MM.1S (cell line): ENCODE results near the gene PPP4R4.

ENCODE experiments used
- DNase-seq: peaks from one replicate; pipeline ENCODE4 v3.0.0-alpha.2; 2015
- H2AFZ ChIP-seq: fragments of 300-600 bp; sonication (generic); 2 replicates; pipeline ENCODE4 v1.6.0; 2016; ENCODE audit warnings: antibody characterized with exemption, low read length
- H3F3A ChIP-seq: fragments of 300-600 bp; sonication (generic); 2 replicates; pipeline ENCODE4 v1.6.1; 2016; ENCODE audit warnings: mild to moderate bottlenecking, antibody characterized with exemption, low read length, moderate library complexity, mixed read lengths; ENCODE audit not compliant: insufficient read depth
- H3K27ac ChIP-seq: fragments of 300-600 bp; sonication (generic); 2 replicates; pipeline ENCODE4 v1.5.1; 2016; ENCODE audit warnings: mild to moderate bottlenecking, low read length
- H3K27me3 ChIP-seq: fragments of 300-600 bp; sonication (generic); replicated peaks from 2 replicates; pipeline ENCODE4 v1.6.0; 2016; ENCODE audit warnings: low read length; ENCODE audit not compliant: insufficient read depth
- H3K36me3 ChIP-seq: fragments of 300-600 bp; sonication (generic); replicated peaks from 2 replicates; pipeline ENCODE4 v1.6.1; 2016; ENCODE audit warnings: mild to moderate bottlenecking, low read length, mixed read lengths; ENCODE audit not compliant: insufficient read depth
- H3K4me1 ChIP-seq: fragments of 300-600 bp; sonication (generic); 2 replicates; pipeline ENCODE4 v1.6.1; 2016; ENCODE audit warnings: low read length, mixed read lengths
- H3K4me2 ChIP-seq: fragments of 300-600 bp; sonication (generic); 2 replicates; pipeline ENCODE4 v1.6.0; 2016; ENCODE audit warnings: low read depth, low read length
- H3K4me3 ChIP-seq: fragments of 300-600 bp; sonication (generic); 2 replicates; pipeline ENCODE4 v1.5.1; 2016; ENCODE audit warnings: low read length, mixed read lengths
- H3K79me2 ChIP-seq: fragments of 300-600 bp; sonication (generic); 2 replicates; pipeline ENCODE4 v1.6.1; 2016; ENCODE audit warnings: mixed run types, low read length, mixed read lengths
- H3K9ac ChIP-seq: fragments of 300-600 bp; sonication (generic); 2 replicates; pipeline ENCODE4 v1.6.1; 2016; ENCODE audit warnings: low read length, mixed read lengths
- H3K9me2 ChIP-seq: fragments of 300-600 bp; sonication (generic); replicated peaks from 2 replicates; pipeline ENCODE4 v1.6.1; 2016; ENCODE audit warnings: mild to moderate bottlenecking, low read length, mixed read lengths; ENCODE audit not compliant: insufficient read depth
- H3K9me3 ChIP-seq: fragments of 300-600 bp; sonication (generic); replicated peaks from 2 replicates; pipeline ENCODE4 v1.6.1; 2016; ENCODE audit warnings: mild to moderate bottlenecking, low read length, mixed read lengths; ENCODE audit not compliant: insufficient read depth
- H4K20me1 ChIP-seq: fragments of 300-600 bp; sonication (generic); 2 replicates; pipeline ENCODE4 v1.6.1; 2016; ENCODE audit warnings: mild to moderate bottlenecking, low read length, moderate library complexity, mixed read lengths; ENCODE audit not compliant: insufficient read depth
- EZH2 ChIP-seq: fragments of 300-600 bp; sonication (generic); optimal IDR thresholded peaks from 2 replicates; pipeline ENCODE3; 2017; ENCODE audit warnings: low read depth, mild to moderate bottlenecking, antibody characterized with exemption, low read length, mixed read lengths
- EZH2phosphoT487 ChIP-seq: fragments of 300-600 bp; sonication (generic); IDR thresholded peaks from 2 replicates; pipeline ENCODE4 v1.6.1; 2018; ENCODE audit warnings: antibody characterized with exemption, low read length
- TF ChIP-seq, protein P1 (sequence below): fragments of 300-600 bp; sonication (generic); IDR thresholded peaks from 2 replicates; pipeline ENCODE4 v1.5.1; 2016; ENCODE audit warnings: antibody characterized with exemption, low read length, mixed read lengths

PPP4R4 gene

DNA sequence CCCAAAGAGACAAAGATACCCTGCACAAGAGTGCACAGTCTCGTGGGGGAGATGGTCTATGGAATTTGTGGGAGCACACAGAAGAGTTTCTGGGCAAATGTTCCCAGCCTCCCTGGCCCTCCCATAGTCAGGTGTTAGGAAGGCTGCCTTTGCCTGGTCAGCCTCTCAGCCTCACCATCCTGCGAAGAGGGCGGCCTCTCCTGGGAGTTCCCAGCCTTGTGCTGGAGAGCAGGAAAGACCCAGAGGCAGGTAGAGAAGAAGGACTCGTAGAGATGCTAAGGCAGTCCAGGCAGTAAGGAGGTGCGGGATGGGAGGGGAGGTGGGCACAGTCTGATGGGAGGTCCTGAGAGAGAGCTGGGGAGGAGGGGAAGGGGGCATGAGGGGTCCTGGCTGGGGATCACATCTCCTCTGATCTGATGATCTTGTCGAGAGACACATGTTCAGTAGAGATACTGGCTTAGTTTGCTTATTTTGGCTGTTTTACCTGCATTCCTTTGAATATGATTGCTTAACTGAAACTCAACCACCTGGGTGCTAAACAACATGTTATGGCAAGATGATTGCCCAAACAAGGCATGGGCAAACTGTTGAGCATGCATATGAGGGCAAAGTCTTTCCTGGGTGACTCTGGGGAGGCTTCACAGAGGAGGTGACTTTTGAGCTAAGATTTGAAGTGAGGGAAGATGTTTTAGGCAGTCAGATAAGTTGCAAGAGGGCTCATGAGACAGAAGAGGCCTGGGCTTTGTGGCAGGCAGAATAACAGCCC is 138.5 kb downstream of the PPP4R4 start:
- no peaks in the 10 kb centered on the region for H3K9me2 ChIP-seq
- no peaks in the 10 kb centered on the region for H3F3A ChIP-seq
- no peak overlapping the region for H3K4me3 ChIP-seq
- no peaks in the 10 kb centered on the region for H3K9me3 ChIP-seq
- no peaks in the 10 kb centered on the region for H3K79me2 ChIP-seq
- H3K36me3 ChIP-seq = no peaks in the 10 kb centered on the region
- TF ChIP-seq EZH2phosphoT487 = no peak
- TF ChIP-seq, protein P1, sequence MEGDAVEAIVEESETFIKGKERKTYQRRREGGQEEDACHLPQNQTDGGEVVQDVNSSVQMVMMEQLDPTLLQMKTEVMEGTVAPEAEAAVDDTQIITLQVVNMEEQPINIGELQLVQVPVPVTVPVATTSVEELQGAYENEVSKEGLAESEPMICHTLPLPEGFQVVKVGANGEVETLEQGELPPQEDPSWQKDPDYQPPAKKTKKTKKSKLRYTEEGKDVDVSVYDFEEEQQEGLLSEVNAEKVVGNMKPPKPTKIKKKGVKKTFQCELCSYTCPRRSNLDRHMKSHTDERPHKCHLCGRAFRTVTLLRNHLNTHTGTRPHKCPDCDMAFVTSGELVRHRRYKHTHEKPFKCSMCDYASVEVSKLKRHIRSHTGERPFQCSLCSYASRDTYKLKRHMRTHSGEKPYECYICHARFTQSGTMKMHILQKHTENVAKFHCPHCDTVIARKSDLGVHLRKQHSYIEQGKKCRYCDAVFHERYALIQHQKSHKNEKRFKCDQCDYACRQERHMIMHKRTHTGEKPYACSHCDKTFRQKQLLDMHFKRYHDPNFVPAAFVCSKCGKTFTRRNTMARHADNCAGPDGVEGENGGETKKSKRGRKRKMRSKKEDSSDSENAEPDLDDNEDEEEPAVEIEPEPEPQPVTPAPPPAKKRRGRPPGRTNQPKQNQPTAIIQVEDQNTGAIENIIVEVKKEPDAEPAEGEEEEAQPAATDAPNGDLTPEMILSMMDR = no peak
- TF ChIP-seq EZH2 = no peak
- no peak overlapping the region for H3K4me2 ChIP-seq
- H3K27me3 ChIP-seq = no peaks in the 10 kb centered on the region
- H3K27ac ChIP-seq = no peak overlapping the region
- no peak for DNase-seq
- H3K4me1 ChIP-seq = no peaks in the 10 kb centered on the region
- H2AFZ ChIP-seq = no peak overlapping the region
- H4K20me1 ChIP-seq = no peaks in the 10 kb centered on the region
- H3K9ac ChIP-seq = no peak overlapping the region

DNA sequence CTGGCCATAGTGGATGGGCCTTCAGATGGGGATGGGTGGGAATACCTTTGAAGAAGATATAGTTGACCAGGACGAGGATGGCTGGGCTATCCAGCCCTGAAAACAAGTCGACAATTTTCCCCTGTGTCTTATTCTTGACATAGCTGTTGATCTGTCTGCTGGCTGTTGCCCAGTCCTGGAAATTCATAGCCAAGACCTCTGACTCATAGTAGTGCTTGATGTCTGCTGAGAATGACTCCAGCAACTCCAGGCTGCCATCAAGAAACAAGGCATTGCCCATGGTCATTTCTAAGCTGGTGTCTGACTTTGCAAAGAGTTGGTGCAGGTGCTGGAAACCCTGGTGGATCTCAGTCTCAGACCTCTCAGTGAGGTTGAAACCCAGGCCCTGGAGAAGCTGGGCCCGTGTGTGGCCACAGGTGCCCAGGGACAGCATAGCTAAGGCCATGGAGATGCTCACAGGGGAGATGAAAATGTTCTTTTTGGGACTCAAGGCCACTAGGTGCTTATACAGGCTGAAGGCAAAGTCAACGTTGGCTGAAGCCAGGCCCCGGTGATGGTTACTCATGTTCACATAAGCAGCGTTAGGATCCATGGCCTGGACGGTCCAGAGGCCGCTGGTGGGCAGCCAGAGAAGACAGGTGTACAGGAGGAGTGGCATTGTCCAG is 140.0 kb downstream of the PPP4R4 start:
- H3K4me3 ChIP-seq = no peak overlapping the region
- no peaks in the 10 kb centered on the region for H3K79me2 ChIP-seq
- TF ChIP-seq EZH2phosphoT487 = no peak
- no peak for TF ChIP-seq EZH2
- TF ChIP-seq, protein P1 = no peak
- H3K36me3 ChIP-seq = no peaks in the 10 kb centered on the region
- DNase-seq = no peak
- no peak overlapping the region for H3K9ac ChIP-seq
- no peaks in the 10 kb centered on the region for H3K9me3 ChIP-seq
- H4K20me1 ChIP-seq = no peaks in the 10 kb centered on the region
- no peaks in the 10 kb centered on the region for H3K9me2 ChIP-seq
- H3K4me2 ChIP-seq = no peak overlapping the region
- H2AFZ ChIP-seq = no peak overlapping the region
- no peaks in the 10 kb centered on the region for H3K4me1 ChIP-seq
- H3K27ac ChIP-seq = no peak overlapping the region
- H3F3A ChIP-seq = no peaks in the 10 kb centered on the region
- no peaks in the 10 kb centered on the region for H3K27me3 ChIP-seq

DNA sequence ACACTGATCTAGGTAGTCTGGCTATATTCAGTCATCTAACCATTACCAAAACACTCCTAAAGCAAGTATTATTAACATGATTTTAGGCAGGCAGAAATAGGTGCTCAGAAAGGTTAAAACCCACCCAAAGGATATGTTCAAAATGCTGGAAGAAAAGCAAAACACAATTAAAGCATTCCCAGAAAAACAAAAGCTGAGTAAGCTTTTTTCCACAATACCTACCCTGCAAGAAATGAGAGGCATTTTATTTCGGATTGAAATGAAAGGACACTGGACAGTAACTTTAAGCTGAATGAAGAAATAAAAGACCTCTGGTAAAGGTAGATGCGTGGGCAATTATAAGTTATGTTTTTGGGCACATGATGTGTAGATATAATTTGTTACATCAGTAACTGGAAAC is 140.8 kb downstream of the PPP4R4 start:
- Histone ChIP-seq H4K20me1 (no peaks in the 10 kb centered on the region), H3K4me2 (no peak overlapping the region), H3K9ac (no peak overlapping the region), H3K27ac (no peak overlapping the region), H2AFZ (no peak overlapping the region), H3K9me2 (no peaks in the 10 kb centered on the region), H3K4me1 (no peaks in the 10 kb centered on the region), H3F3A (no peaks in the 10 kb centered on the region), H3K9me3 (no peaks in the 10 kb centered on the region), H3K27me3 (no peaks in the 10 kb centered on the region), H3K36me3 (no peaks in the 10 kb centered on the region), H3K79me2 (no peaks in the 10 kb centered on the region), H3K4me3 (no peak overlapping the region)
- no peak for TF ChIP-seq EZH2phosphoT487
- TF ChIP-seq, protein P1 = no peak
- TF ChIP-seq EZH2 = no peak
- no peak for DNase-seq
